ENCODE results near the gene LETM1. TPM values are rescaled to one million over a fixed set of nuclear protein-coding genes. Genes with fewer than 3 reads are reported as not detected.

Gene LETM1
- total and polyA plus RNA-seq, 2 of the 13 experiments (the other 11 are each of a cell fraction or from before 2014, with no cell fraction given) = 9.7 to 41.6 TPM

GRCh38 chr4:1863297-1864033 lies 7.5 kb upstream of the LETM1 start (continued):
- TF ChIP-seq, protein P1, sequence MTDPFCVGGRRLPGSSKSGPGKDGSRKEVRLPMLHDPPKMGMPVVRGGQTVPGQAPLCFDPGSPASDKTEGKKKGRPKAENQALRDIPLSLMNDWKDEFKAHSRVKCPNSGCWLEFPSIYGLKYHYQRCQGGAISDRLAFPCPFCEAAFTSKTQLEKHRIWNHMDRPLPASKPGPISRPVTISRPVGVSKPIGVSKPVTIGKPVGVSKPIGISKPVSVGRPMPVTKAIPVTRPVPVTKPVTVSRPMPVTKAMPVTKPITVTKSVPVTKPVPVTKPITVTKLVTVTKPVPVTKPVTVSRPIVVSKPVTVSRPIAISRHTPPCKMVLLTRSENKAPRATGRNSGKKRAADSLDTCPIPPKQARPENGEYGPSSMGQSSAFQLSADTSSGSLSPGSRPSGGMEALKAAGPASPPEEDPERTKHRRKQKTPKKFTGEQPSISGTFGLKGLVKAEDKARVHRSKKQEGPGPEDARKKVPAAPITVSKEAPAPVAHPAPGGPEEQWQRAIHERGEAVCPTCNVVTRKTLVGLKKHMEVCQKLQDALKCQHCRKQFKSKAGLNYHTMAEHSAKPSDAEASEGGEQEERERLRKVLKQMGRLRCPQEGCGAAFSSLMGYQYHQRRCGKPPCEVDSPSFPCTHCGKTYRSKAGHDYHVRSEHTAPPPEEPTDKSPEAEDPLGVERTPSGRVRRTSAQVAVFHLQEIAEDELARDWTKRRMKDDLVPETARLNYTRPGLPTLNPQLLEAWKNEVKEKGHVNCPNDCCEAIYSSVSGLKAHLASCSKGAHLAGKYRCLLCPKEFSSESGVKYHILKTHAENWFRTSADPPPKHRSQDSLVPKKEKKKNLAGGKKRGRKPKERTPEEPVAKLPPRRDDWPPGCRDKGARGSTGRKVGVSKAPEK (CRISPR knock-in tag; IDR thresholded peaks at IDR 0.05; ENCODE audit: borderline replicate concordance) = no peak
- TF ChIP-seq SMAD3 (CRISPR knock-in tag; IDR thresholded peaks at IDR 0.05) = 0 out of 2 replicates have a peak, but pooled peaks have one; percentile 2
- no peak for TF ChIP-seq ZNF430 (CRISPR knock-in tag; IDR thresholded peaks at IDR 0.05)
- TF ChIP-seq NR2F6 (IDR thresholded peaks at IDR 0.05) = peak; percentile 66
- peak; percentile 4; the same call in 1 of the 2 replicates for TF ChIP-seq NR2F6 (CRISPR knock-in tag; IDR thresholded peaks at IDR 0.05)
- TF ChIP-seq, protein P2, sequence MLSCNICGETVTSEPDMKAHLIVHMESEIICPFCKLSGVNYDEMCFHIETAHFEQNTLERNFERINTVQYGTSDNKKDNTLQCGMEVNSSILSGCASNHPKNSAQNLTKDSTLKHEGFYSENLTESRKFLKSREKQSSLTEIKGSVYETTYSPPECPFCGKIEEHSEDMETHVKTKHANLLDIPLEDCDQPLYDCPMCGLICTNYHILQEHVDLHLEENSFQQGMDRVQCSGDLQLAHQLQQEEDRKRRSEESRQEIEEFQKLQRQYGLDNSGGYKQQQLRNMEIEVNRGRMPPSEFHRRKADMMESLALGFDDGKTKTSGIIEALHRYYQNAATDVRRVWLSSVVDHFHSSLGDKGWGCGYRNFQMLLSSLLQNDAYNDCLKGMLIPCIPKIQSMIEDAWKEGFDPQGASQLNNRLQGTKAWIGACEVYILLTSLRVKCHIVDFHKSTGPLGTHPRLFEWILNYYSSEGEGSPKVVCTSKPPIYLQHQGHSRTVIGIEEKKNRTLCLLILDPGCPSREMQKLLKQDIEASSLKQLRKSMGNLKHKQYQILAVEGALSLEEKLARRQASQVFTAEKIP (CRISPR knock-in tag; IDR thresholded peaks at IDR 0.05; ENCODE audit: borderline replicate concordance) = no peak
- no peak for TF ChIP-seq NR3C1 (CRISPR knock-in tag; IDR thresholded peaks at IDR 0.05)
- TF ChIP-seq ZBTB34 (CRISPR knock-in tag; IDR thresholded peaks at IDR 0.05) = no peak
- TF ChIP-seq AKAP8 (CRISPR knock-in tag; IDR thresholded peaks at IDR 0.05) = peak; percentile 46; the same call in 1 of the 2 replicates
- no peak for TF ChIP-seq SMAD1 (CRISPR knock-in tag; IDR thresholded peaks at IDR 0.05; ENCODE audit: borderline replicate concordance, low read depth)
- peak; percentile 42; the same call in 1 of the 2 replicates for TF ChIP-seq ZFP90 (CRISPR knock-in tag; IDR thresholded peaks at IDR 0.05; ENCODE audit: borderline replicate concordance)
- peak; percentile 33; the same call in 1 of the 2 replicates for TF ChIP-seq ZSCAN31 (CRISPR knock-in tag; IDR thresholded peaks at IDR 0.05; ENCODE audit: low read depth)
- TF ChIP-seq ZNF484 (CRISPR knock-in tag; IDR thresholded peaks at IDR 0.05; ENCODE audit: borderline replicate concordance, low read depth) = no peak
- TF ChIP-seq ZNF546 (CRISPR knock-in tag; conservative IDR thresholded peaks at IDR 0.05) = no peak
- no peak for TF ChIP-seq SRSF4 (IDR thresholded peaks at IDR 0.05; ENCODE audit: low read depth, low read length, poor library complexity, severe bottlenecking)
- TF ChIP-seq ZBTB33 (CRISPR knock-in tag; IDR thresholded peaks at IDR 0.05) = no peak
- peak; percentile 50; the same call in 1 of the 2 replicates for TF ChIP-seq MAX (IDR thresholded peaks at IDR 0.05)
- TF ChIP-seq NKX3-1 (CRISPR knock-in tag; IDR thresholded peaks at IDR 0.05) = no peak
- TF ChIP-seq ZNF382 (CRISPR knock-in tag; IDR thresholded peaks at IDR 0.05; ENCODE audit: borderline replicate concordance) = no peak
- TF ChIP-seq PCBP2 (optimal IDR thresholded peaks at IDR 0.05; ENCODE audit: low read depth, low read length, poor library complexity, severe bottlenecking) = no peak
- TF ChIP-seq KDM5A (IDR thresholded peaks at IDR 0.05; ENCODE audit: borderline replicate concordance, low read length) = no peak
